GM18511 (cell line): ENCODE results near the gene PLEKHF1.

Source experiments
- ATAC-seq: cut with Tn5 transposase; IDR thresholded peaks from one replicate; pipeline ENCODE4 v1.9.1; 2021; ENCODE audit warnings: mild to moderate bottlenecking, moderate library complexity; ENCODE audit not compliant: unreplicated experiment

Gene PLEKHF1

DNA sequence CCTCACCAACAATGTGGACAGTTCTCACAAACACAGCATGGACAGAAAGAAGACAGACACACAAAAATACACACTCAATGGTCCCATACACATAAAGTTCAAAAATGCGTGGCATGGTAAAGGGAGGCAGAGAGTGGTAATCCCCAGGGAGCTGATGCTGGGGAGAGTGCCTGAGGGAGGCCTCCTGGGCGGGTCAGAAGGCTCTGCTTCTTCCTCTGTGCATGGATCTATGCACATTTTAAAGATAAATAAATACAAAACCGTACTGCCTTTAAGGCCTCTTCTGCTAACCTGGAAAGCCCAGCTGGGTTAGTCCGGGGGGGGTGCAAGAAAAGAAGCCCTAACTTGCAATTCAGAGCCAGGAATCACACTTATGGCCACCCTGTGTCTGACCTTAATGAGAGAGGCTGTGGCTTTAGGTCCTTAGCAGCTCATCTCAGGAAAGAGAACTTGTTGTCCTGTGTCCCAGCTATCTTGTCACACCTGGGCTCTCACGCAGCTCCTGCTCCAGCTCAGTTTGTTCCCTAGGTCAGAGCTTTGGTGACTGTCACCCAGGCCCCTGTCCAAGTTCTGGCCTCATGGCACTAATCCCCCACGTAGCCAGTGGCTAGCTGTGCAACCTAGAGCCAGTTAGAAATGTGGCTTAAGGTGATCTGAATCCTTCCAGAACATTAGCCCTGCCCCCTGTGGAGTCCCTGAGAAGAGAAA is 30.7 kb upstream of the PLEKHF1 start:
- ATAC-seq, result no peak

DNA sequence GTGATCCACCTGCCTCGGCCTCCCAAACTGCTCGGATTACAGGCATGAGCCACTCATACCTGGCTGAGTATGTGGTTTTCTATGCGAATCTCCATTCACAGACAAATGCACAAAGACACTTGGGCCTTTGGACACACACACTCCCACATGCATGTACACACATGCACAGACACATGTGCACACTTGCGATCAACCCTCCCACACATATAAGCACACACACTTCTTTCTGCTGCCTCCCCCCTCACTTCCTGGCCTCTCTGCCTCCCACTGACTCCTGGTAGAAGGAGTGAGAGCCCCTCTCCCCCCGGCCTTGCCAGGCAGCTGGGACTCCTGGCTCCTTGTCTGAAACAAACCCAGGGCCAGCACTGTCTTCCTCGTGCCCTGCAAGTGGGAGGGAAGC is 29.3 kb upstream of the PLEKHF1 start:
- ATAC-seq, result no peak

DNA sequence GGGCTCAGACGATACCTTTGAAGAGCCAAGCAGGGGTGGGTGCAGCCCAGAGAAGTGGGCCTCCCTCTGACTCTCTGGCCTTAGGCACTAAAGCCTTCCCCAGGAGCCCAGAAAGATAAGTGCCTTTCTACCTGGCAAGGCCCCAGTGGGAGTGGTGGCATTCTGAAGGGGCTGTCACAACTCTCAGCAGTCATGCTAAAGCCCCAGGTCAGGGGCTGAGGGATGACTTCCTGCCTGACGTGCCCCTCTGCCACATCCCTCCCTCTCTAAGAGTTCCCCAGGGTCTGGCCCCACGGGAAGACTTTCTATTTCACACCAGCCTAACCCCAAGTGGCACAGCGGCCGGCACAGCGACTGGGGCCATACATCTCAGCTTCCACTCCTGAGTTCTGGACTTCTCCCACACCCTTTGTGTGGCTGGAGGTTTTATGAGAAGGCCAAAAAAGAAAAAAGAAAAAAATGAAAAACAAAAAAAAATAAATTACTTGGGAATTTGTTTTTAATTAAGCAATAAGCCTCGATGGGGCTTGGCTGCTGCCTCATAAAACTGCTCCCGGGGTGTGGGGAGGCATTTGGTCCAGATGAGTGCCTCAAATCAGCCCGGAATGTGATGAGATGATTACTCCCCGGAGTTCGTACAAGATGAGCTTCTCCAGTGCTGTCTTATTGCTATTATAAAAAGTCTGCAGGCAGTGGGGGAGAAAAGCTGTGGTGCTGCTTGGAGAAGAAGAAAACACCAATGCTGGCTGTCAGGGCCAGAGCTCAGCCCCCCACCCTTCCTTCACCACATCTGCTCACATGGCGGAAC is 28.5 kb upstream of the PLEKHF1 start:
- ATAC-seq, result no peak

DNA sequence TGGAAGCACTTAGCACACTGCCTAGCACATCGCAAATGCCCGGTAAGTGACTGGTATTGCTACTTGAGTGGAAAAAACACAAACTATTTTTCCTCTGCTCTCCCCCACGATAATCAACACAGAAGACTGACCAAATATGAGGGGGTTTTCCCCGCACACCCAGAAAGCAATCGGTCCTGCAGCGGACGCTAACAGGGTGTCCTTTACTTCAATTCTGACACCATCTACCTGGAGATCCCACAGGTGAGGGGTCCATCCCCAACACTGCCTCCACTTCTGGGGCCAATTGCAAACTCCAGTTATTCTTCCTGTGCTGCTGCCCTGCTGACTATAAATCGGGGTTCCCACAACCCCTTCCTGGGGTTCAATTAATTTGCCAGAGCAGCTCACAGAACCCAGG is 26.2 kb upstream of the PLEKHF1 start:
- ATAC-seq, result no peak

DNA sequence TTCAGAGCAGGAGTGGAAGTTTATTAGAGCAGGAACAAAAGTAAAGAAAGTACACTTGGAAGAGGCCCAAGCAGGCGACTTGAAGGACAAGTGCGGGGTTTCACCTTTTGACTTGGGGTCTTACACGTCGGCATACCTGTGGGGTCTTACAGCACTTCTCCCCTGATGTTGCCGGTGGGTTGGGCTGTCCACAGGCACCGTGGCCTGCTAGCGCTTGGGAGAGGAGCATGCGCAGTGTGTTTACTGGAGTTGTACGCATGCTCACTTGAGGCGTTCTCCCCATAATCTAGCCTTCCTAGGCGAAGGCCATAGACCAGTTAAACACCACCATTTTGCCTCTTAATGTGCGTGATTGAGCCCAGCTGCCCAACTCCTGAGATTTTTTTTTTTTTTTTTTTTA is 25.0 kb upstream of the PLEKHF1 start:
- ATAC-seq, result no peak

DNA sequence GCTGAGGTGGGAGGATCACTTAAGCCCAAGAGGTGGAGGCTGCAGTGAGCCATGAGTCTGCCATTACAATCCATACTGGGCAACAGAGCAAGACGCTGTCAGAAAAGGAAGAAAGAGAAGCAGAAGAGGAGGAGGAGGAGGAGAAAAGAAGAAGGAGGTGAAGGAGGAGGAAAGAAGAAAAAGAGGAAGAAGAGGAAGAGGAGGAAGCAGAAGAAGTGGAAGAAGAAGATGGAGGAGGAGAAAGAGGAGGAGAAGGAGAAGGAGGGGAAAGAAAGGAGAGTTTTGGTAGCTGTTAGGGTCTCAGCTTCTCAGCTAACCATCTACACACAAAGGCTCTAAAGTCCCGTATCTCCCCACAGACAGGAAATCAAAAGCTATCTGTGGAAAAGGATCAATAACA is 23.7 kb upstream of the PLEKHF1 start:
- no peak for ATAC-seq

DNA sequence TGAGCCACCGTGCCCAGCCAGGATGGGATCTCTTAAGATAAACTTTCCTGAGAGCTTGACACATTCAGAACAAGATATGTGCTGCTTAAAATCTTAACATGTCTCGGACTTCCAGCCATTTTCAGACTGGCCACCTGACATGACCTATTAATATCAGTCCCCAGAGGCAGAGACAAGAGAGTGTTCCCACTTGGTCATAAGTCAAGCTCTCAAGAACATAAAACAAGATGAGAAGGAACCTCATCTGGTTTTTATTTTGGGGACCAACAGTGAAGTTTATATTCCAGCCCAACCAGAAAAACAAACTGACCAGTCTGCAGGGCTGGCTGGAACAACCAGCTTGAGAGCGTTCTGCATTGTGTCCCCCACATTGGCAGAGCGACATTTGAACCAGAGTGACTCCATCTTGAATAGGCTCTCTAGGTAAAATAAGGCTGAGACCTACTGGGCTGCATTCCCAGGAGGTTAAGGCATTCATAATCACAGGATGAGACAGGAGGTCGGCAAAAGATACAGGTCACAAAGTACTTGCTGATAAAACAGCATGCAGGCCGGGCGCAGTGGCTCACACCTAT is 21.8 kb upstream of the PLEKHF1 start:
- no peak for ATAC-seq

DNA sequence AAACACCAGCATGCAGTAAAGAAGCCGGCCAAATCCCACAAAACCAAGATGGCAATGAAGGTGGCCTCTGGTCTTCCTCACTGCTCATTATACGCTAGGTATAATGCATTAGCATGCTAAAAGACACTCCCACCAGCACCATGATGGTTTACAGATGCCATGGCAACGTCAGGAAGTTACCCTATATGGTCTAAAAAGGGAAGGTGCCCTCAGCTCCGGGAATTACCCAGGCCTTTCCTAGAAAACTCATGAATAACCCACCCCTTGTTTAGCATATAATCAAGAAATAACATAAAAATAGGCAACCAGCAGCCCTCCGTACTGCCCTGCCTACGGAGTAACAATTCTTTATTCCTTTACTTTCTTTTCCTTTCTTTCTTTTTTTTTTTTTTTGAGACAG is 21.1 kb upstream of the PLEKHF1 start:
- ATAC-seq, result no peak

DNA sequence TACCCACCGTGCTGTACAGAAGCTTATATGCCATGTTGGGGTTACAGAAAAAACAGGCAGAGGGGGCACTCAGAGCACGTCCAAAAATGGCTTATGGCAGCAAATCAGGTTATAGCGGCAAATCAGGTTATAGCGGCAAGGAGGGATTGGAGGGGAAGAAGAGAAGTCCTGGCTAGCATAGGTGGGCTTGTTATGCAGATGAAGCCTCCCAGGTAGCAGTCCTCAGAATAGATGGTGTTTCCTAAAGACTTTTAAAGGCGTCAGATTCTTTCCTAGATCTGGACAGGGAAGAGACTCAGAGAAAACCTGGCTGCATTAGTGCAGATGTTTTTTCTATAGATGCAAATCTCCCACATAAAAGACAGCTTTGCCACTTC is 19.8 kb upstream of the PLEKHF1 start:
- no peak for ATAC-seq

DNA sequence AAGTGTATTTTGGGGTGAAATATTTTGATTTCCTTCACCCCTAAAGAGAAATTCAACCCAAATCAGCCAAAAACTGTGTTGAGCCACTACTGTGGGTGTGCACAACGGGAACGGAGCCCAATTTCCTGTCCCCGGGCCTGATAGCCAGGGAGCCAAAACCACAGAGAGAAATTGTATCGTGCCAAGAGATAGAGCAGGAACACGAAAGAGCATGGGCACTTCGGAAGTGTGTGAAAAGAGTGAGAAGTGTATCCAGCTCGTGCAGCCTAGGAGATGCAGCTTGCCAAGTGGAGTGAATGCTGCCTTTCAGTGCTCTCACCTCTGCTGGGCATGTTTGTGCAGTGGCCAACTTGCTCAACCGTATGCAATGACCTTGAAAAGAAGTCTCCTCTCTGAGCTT is 19.4 kb upstream of the PLEKHF1 start:
- ATAC-seq, result no peak

DNA sequence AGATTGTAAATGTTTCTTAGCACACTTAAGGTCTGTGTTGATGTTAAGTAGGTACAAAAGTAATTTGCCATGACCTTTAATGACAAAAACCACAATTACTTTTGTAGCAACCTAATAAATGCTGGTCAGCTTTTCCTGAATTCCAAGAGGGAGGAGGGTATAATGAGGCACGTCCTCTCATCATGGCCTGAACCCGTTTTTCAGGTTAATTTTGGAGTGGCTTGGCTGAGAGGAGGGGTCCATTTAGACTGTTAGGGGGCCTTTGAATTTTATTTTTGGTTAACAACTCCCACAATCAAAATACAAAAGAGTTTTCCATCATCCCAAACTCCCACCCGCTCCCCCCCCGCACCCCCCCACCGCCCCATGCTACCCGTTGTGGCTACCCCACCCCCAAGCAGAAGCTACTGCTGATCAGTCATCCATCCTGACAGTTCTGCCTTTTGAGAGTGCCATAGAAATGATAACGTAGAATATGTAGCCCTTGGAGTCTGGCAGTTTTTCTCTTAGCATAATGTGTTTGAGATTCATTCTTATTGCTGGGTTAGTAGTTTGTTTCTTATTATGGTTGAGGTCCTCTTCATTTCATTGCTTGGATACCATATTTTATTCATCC is 14.4 kb upstream of the PLEKHF1 start:
- no peak for ATAC-seq

DNA sequence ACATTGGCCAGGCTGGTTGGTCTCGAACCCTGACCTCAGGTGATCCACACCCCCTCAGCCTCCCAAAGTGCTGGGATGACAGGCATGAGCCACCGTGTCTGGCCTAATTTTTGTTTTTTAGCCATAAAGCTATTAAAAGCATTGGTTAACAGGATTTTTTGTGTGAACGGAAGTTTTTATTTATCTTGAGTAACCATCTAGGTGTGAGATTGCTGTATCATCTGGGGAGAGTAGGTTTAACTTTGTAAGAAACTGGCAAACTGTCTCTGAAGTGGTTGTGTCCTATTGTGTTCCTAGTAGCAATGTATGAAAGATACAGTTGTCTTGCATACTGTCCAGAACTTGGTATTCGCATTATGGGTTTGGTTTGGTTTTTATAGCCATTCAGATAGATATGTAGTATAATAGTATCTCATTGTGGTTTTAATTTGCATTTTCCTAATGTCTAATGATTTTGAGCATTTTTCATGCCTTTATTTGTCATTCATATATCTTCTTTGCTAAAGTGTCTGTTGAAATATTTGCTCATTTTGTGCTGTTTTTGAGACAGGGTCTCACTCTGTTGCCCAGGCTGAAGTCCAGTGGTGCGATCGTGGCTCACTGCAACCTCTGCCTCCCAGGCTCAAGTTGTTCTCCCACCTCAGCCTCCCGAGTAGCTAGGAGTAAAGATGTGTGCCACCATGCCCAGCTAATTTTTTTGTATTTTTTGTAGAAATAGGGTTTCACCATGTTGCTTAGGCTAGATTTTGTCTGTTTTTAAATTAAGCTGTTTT is 13.5 kb upstream of the PLEKHF1 start:
- ATAC-seq, result no peak

DNA sequence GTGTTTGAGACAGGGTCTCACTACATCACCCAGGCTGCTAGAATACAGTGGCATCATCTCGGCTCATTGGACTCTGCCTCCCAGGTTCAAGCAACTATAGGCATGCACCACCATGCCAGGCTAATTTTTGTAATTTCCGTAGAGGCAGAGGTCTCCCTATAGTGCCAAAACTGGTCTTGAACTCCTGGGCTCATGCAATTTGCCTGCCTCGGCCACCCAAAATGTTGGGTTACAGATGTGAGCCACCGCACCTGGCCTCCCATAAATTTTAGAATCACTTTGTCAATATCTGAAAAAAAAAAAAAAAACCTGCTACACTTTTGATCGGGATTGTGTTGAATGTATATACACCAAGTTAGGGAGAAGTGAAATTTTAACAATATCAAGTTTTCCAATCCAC is 11.9 kb upstream of the PLEKHF1 start:
- ATAC-seq, result no peak

DNA sequence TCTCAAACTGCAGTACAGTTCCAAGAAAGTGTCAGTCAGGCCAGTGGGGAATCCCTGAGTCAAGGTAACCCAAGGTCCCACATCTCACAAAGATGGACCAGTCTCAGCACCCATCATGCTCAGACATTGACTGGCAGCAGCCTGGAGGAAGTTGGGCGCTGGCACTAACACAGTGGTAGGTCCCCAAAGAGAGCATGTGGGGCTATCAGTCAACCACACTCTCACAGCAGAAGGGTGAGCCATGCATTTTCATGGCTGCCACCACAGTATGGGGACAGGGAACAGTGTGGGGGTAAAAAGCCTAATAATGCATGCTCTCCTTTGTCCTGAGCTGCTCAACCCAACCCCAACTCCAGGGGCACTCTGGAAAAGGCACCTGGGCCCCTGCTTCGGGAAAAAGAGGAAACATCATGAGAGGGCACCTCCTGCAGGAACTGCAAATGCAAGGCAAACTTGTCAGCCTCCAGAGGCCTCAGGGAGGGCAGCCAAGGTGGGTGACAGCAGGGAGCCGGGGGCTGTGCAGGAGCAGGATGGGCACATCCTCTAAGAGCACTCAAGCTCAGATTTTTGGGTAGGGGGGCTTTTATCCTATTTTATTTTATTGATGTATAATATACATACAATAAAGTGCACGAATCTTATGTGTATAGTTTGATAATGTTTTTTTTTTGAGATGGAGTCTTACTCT is 9.5 kb upstream of the PLEKHF1 start:
- no peak for ATAC-seq

DNA sequence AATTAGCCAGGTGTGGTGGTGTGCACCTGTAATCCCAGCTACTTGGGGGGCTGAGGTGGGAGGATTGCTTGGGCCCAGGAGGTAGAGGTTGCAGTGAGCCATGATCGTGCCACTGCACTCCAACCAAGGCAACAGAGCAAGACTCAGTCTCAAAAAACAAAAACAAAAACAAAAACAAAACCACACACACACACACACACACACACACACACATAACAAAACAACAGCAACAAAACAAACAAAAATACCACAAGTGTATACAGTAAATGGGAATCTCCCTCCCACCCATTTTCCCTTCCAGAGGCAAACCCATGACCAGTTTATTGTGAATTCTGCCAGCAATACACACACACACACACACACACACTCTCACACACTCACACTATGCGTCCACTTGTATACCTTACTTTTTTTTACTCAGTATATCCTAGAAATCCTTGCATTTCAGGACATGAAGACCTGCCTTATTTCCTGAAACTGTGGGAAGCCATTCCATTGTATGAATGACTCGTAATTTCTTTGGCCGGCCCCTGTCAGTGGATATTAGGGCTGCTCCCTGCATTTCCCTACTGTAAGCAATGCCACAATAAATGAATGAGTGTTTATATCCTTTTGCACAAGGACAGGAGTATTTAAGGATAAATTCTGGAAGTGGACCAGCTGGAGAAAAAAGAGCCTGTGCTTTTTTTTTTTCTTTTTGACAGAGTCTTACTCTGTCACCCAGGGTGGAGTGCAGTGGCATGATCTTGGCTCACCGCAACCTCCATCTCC is 6.9 kb upstream of the PLEKHF1 start:
- no peak for ATAC-seq

DNA sequence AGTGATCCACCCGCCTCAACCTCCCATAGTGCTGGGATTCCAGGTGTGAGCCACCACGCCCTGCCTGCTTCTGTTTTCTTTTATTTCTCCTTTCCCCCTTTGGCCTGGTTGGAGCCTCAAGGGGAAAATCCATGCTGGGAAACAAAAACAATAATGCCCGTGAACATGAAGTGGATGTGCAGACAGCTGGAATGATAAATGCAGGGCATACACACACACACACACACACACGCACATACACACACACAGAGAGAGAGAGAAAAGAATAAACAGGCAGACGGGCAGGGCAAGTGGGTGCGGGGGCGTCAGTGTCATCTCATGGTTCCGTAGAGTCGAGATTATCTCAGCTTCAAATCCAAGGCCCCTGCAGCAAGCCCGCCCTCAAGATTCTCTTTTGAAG is 4.4 kb upstream of the PLEKHF1 start:
- no peak for ATAC-seq

DNA sequence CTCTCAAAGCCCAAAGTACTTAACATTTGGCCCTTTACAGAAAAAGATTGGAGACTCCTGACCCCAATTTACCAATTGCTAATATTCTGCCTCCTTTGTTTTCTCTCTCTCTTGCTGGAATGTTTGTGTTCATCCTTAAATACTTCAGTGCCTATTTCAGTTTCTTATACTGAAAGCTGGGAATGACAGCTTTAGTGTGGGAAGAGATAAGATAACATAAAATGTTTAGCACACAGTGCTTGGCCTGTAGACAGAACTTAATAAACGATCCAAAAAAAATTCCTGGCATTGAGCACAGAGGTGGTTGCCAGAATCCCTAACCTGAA is 3.0 kb upstream of the PLEKHF1 start:
- no peak for ATAC-seq

DNA sequence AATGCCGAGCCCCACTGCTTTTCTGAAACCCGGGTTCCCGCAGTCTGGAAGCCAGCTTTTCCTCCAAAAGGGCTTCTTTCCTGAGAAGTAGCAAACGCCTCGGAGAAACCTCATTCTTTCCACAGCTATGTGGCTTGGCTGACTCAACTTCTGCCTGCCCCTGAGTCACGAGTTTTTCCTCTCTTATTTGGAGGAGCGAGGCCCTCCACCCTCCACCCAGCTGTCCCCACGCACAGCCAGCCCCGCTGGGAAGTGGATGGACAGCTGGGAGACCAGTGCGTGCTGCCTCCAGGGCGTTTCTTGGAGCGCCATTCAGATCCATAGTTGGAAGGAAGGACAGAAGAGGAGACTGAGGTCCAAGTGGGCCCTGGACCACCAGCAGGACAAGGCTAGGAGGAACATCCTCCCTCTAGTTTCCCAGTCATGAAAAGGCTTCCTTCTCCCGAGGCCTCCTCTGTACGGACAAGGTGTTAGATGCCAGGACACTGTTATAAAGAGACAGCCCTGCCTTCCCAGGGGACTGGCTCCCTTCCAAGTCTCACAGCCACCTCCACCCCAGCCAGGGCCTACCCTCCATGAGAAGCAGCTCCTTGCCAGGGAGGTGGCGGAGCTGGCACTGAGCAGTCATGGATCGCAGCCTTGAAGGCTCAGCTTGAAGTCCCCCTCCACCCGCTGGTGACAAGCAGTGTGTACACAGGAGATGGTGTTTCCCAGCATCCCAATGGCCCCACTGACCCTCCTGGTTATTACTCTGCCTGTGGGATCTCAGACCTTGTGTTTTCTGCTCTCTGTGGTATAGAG is 2.5 kb upstream of the PLEKHF1 start:
- no peak for ATAC-seq
